ENCODE results near the gene PLOD1.
"Not testable (repeated sequence)": the region's sequence is repeated elsewhere in the genome, so short reads cannot be mapped to it uniquely, and the experiment has no call there.

Gene PLOD1

GRCh38 chr1:11934302-11935056 lies at the start of gene PLOD1:
Gene PLOD1, plus strand, starts transcription at chr1:11934717. Its CDS starts 63 bp downstream, at chr1:11934780.
- peak; percentile 81 for DNase-seq (ENCODE audit: low read depth, low spot score)

- no peak for DNase-seq (ENCODE audit: low read depth, low spot score)
These were observed 48.6 kb upstream of the PLOD1 start for GRCh38 chr1:11885916-11886315.

- DNase-seq (ENCODE audit: low read depth, low spot score): no peak
These were observed 47.4 kb upstream of the PLOD1 start for GRCh38 chr1:11886986-11887665.

- no peak for DNase-seq (ENCODE audit: low read depth, low spot score)
These were observed 46.9 kb upstream of the PLOD1 start for GRCh38 chr1:11887666-11888007.

- no peak for DNase-seq (ENCODE audit: low read depth, low spot score)
These were observed 46.2 kb upstream of the PLOD1 start for GRCh38 chr1:11888206-11888876.

GRCh38 chr1:11888877-11889208 lies 45.7 kb upstream of the PLOD1 start:
- no peak for DNase-seq (ENCODE audit: low read depth, low spot score)

GRCh38 chr1:11891433-11892186 lies 42.9 kb upstream of the PLOD1 start:
- DNase-seq (ENCODE audit: low read depth, low spot score): no peak

GRCh38 chr1:11893907-11894251 lies 40.6 kb upstream of the PLOD1 start:
- DNase-seq (ENCODE audit: low read depth, low spot score): peak; percentile 71

GRCh38 chr1:11894501-11894900 lies 40.0 kb upstream of the PLOD1 start:
- DNase-seq (ENCODE audit: low read depth, low spot score): not testable (repeated sequence)

GRCh38 chr1:11898086-11898785 lies 36.3 kb upstream of the PLOD1 start:
- DNase-seq (ENCODE audit: low read depth, low spot score): no peak

GRCh38 chr1:11898831-11899467 lies 35.6 kb upstream of the PLOD1 start:
- peak; percentile 54 for DNase-seq (ENCODE audit: low read depth, low spot score)

GRCh38 chr1:11901446-11901845 lies 33.1 kb upstream of the PLOD1 start:
- peak; percentile 60 for DNase-seq (ENCODE audit: low read depth, low spot score)

- DNase-seq (ENCODE audit: low read depth, low spot score): no peak
These were observed 31.3 kb upstream of the PLOD1 start for GRCh38 chr1:11903210-11903609.

- DNase-seq (ENCODE audit: low read depth, low spot score): not testable (repeated sequence)
These were observed 30.4 kb upstream of the PLOD1 start for GRCh38 chr1:11904156-11904555.

GRCh38 chr1:11904978-11905377 lies 29.5 kb upstream of the PLOD1 start:
- DNase-seq (ENCODE audit: low read depth, low spot score): no peak

GRCh38 chr1:11906870-11907269 lies 27.6 kb upstream of the PLOD1 start:
- DNase-seq (ENCODE audit: low read depth, low spot score): no peak

- DNase-seq (ENCODE audit: low read depth, low spot score): peak; percentile 98
These were observed 27.0 kb upstream of the PLOD1 start for GRCh38 chr1:11907275-11908094.

GRCh38 chr1:11908095-11908675 lies 26.3 kb upstream of the PLOD1 start:
- DNase-seq (ENCODE audit: low read depth, low spot score): peak; percentile 97

GRCh38 chr1:11910914-11911228 lies 23.6 kb upstream of the PLOD1 start:
- DNase-seq (ENCODE audit: low read depth, low spot score): not testable (repeated sequence)

GRCh38 chr1:11912000-11912399 lies 22.5 kb upstream of the PLOD1 start:
- DNase-seq (ENCODE audit: low read depth, low spot score): no peak

All from ELF-1 (cell line).